SH-SY5Y (cell line): ENCODE measurements around the gene KRTAP5-7.

Source experiments
- GATA2 ChIP-seq: IDR thresholded peaks from 2 replicates; pipeline ENCODE4 v1.6.1; 2011; ENCODE audit warnings: mild to moderate bottlenecking, low read depth, low read length
- GATA3 ChIP-seq: IDR thresholded peaks from 2 replicates; pipeline ENCODE4 v1.6.1; 2011; ENCODE audit warnings: low read depth, mild to moderate bottlenecking, low read length, moderate library complexity

- no peak for TF ChIP-seq GATA3
- no peak for TF ChIP-seq GATA2
Observed at GRCh38 chr11:71556018-71556417, 29.0 kb downstream of the KRTAP5-7 start.
